OCI-LY1 (cell line): ENCODE results near the gene P2RY6.

Experiments used
- H2AFZ ChIP-seq: fragments of 200-600 bp; sonication (generic), shearing (Covaris generic); 2 replicates; pipeline ENCODE4 v1.6.0; 2014; ENCODE audit warnings: antibody characterized with exemption, mild to moderate bottlenecking, low read length
- H3F3A ChIP-seq: fragments of 200-600 bp; sonication (generic), shearing (Covaris generic); 2 replicates; pipeline ENCODE4 v1.6.0; 2014; ENCODE audit warnings: mild to moderate bottlenecking, antibody characterized with exemption, low read length, moderate library complexity; ENCODE audit not compliant: insufficient read depth
- H3K27ac ChIP-seq: fragments of 200-600 bp; sonication (generic); 2 replicates; pipeline ENCODE4 v1.5.1; 2014; ENCODE audit warnings: low read length, mixed run types, mild to moderate bottlenecking, low read depth; ENCODE audit not compliant: poor library complexity, severe bottlenecking
- H3K27me3 ChIP-seq: fragments of 200-600 bp; sonication (generic); 2 replicates; pipeline ENCODE4 v1.6.0; 2014; ENCODE audit warnings: antibody characterized with exemption, mild to moderate bottlenecking, low read length, moderate library complexity; ENCODE audit not compliant: insufficient read depth
- H3K36me3 ChIP-seq: fragments of 200-600 bp; sonication (generic); 2 replicates; pipeline ENCODE4 v1.6.1; 2014; ENCODE audit warnings: mild to moderate bottlenecking, antibody characterized with exemption, low read length, moderate library complexity, mixed read lengths; ENCODE audit not compliant: insufficient read depth
- H3K4me1 ChIP-seq: fragments of 200-600 bp; sonication (generic); 2 replicates; pipeline ENCODE4 v1.5.1; 2014; ENCODE audit warnings: mild to moderate bottlenecking, low read length, moderate library complexity; ENCODE audit not compliant: insufficient read depth, severe bottlenecking
- H3K4me2 ChIP-seq: fragments of 200-600 bp; sonication (generic), shearing (Covaris generic); 2 replicates; pipeline ENCODE4 v1.6.1; 2014; ENCODE audit warnings: low read length
- H3K4me3 ChIP-seq: fragments of 200-600 bp; sonication (generic); 2 replicates; pipeline ENCODE4 v1.5.1; 2014; ENCODE audit warnings: low read length, low read depth, mild to moderate bottlenecking, mixed read lengths; ENCODE audit not compliant: poor library complexity, severe bottlenecking
- H3K79me2 ChIP-seq: fragments of 200-600 bp; shearing (Covaris generic); 2 replicates; pipeline ENCODE4 v1.6.1; 2016; ENCODE audit warnings: mixed run types, low read length, mixed read lengths; ENCODE audit not compliant: insufficient read depth
- H3K9ac ChIP-seq: fragments of 200-600 bp; sonication (generic), shearing (Covaris generic); 2 replicates; pipeline ENCODE4 v1.6.1; 2014; ENCODE audit warnings: mild to moderate bottlenecking, low read length, mixed read lengths
- H3K9me2 ChIP-seq: fragments of 200-600 bp; sonication (generic), shearing (Covaris generic); 2 replicates; pipeline ENCODE4 v1.6.1; 2014; ENCODE audit warnings: low read depth, mild to moderate bottlenecking, low read length, mixed read lengths
- H3K9me3 ChIP-seq: fragments of 200-600 bp; shearing (Covaris generic); 2 replicates; pipeline ENCODE4 v1.6.1; 2014; ENCODE audit warnings: low read length, mixed read lengths
- H4K20me1 ChIP-seq: fragments of 200-600 bp; sonication (generic), shearing (Covaris generic); 2 replicates; pipeline ENCODE4 v1.6.0; 2016; ENCODE audit warnings: mild to moderate bottlenecking, low read length; ENCODE audit not compliant: insufficient read depth
- CTCF ChIP-seq: fragments of 200-600 bp; sonication (generic), shearing (Covaris generic); IDR thresholded peaks from 2 replicates; pipeline ENCODE4 v1.5.1; 2017; ENCODE audit warnings: mild to moderate bottlenecking, antibody characterized with exemption, low read length, moderate library complexity, mixed read lengths
- EZH2 ChIP-seq: fragments of 200-600 bp; sonication (generic), shearing (Covaris generic); IDR thresholded peaks from 2 replicates; pipeline ENCODE4 v1.8.0; 2017; ENCODE audit warnings: borderline replicate concordance, mixed run types, mild to moderate bottlenecking, antibody characterized with exemption, low read length, moderate library complexity, mixed read lengths

The P2RY6 gene

GRCh38 chr11:73297702-73298101, 25.6 kb downstream of the P2RY6 start:
- H2AFZ ChIP-seq = no peak overlapping the region
- H3K9ac ChIP-seq = no peak overlapping the region
- H4K20me1 ChIP-seq = no peaks in the 10 kb centered on the region
- no peaks in the 10 kb centered on the region for H3K79me2 ChIP-seq
- no peaks in the 10 kb centered on the region for H3K4me1 ChIP-seq
- no peaks in the 10 kb centered on the region for H3F3A ChIP-seq
- H3K36me3 ChIP-seq = no peaks in the 10 kb centered on the region
- TF ChIP-seq EZH2 (no peak), CTCF (no peak)
- H3K27me3 ChIP-seq = 0 out of 2 replicates have a peak, but pooled peaks cover 4% of the 10 kb centered on the region
- H3K4me2 ChIP-seq = no peak overlapping the region
- H3K4me3 ChIP-seq = no peak overlapping the region
- no peaks in the 10 kb centered on the region for H3K9me2 ChIP-seq
- no peaks in the 10 kb centered on the region for H3K9me3 ChIP-seq
- H3K27ac ChIP-seq = no peak overlapping the region

- Histone ChIP-seq H3K4me2 (no peak overlapping the region), H3K4me1 (no peaks in the 10 kb centered on the region), H2AFZ (no peak overlapping the region), H3K27me3 (0 out of 2 replicates have a peak, but pooled peaks cover 4% of the 10 kb centered on the region), H3K9ac (no peak overlapping the region), H3K27ac (no peak overlapping the region), H3F3A (no peaks in the 10 kb centered on the region), H3K36me3 (no peaks in the 10 kb centered on the region), H3K9me3 (no peaks in the 10 kb centered on the region), H4K20me1 (no peaks in the 10 kb centered on the region), H3K79me2 (no peaks in the 10 kb centered on the region), H3K9me2 (no peaks in the 10 kb centered on the region), H3K4me3 (no peak overlapping the region)
- TF ChIP-seq EZH2 = no peak
- TF ChIP-seq CTCF = no peak
These were observed 26.1 kb downstream of the P2RY6 start for GRCh38 chr11:73298233-73298632.

GRCh38 chr11:73299751-73300150, 27.6 kb downstream of the P2RY6 start:
- Histone ChIP-seq H3K9me2 (no peaks in the 10 kb centered on the region), H2AFZ (no peak overlapping the region), H3K4me2 (no peak overlapping the region), H3K27me3 (0 out of 2 replicates have a peak, but pooled peaks cover 4% of the 10 kb centered on the region), H3K36me3 (no peaks in the 10 kb centered on the region), H3K79me2 (no peaks in the 10 kb centered on the region), H3K9ac (no peak overlapping the region), H4K20me1 (no peaks in the 10 kb centered on the region), H3K4me1 (no peaks in the 10 kb centered on the region), H3K27ac (no peak overlapping the region), H3K4me3 (no peak overlapping the region), H3F3A (no peaks in the 10 kb centered on the region), H3K9me3 (no peaks in the 10 kb centered on the region)
- TF ChIP-seq CTCF (no peak), EZH2 (no peak)
